Panc1 (cell line): ENCODE data around the gene BMPR2. TPM values are rescaled to one million over a fixed set of nuclear protein-coding genes. Genes with fewer than 3 reads are reported as not detected.

Source experiments
- ATAC-seq: fragments of 200-7000 bp; cut with Tn5 transposase; 2 replicates; pipeline ENCODE4 v1.9.1; 2020; ENCODE audit warnings: mild to moderate bottlenecking, moderate library complexity
- BruUV-seq: library from RNA; stranded (reverse); fragments of 400-500 nt; replicated peaks from 2 replicates; lab custom pipeline; 2021; lab: Mats Ljungman, UMichigan
- CTCF ChIA-PET: fragments of 300-600 bp; sonication (Branson Sonifier 250); formaldehyde crosslinking; loops from one replicate; lab custom pipeline; 2022; ENCODE audit warnings: antibody characterized with exemption; lab: Charles Lee
- POLR2A ChIA-PET: fragments of 300-600 bp; sonication (Branson Sonifier 250); formaldehyde crosslinking; loops from one replicate; lab custom pipeline; 2022; ENCODE audit warnings: antibody characterized with exemption; lab: Charles Lee
- DNase-seq: peaks from one replicate; pipeline ENCODE4 v3.0.0-alpha.2; 2010; ENCODE audit warnings: low read depth, low spot score
- H3K27ac ChIP-seq: 2 replicates; pipeline ENCODE4 v1.5.1; 2011; ENCODE audit warnings: mild to moderate bottlenecking, low read length, inconsistent platforms
- H3K27me3 ChIP-seq: fragments of 200-500 bp; sonication (Bioruptor generic); 2 replicates; pipeline ENCODE4 v1.6.0; 2014; ENCODE audit warnings: low read length, inconsistent platforms; ENCODE audit not compliant: control insufficient read depth, insufficient read depth
- H3K36me3 ChIP-seq: fragments of 200-500 bp; sonication (Bioruptor generic); 2 replicates; pipeline ENCODE4 v1.5.1; 2014; ENCODE audit warnings: inconsistent platforms, mild to moderate bottlenecking, low read length, moderate library complexity; ENCODE audit not compliant: control insufficient read depth, insufficient read depth
- H3K4me1 ChIP-seq: 2 replicates; pipeline ENCODE4 v1.5.1; 2011; ENCODE audit warnings: inconsistent platforms, mild to moderate bottlenecking, low read length, moderate library complexity; ENCODE audit not compliant: control insufficient read depth, insufficient read depth
- H3K4me3 ChIP-seq, 2 experiments: 2 replicates each; pipeline ENCODE4 v1.5.1; 2011 to 2012; ENCODE audit warnings: low read depth in 2 of 2, low read length in 2 of 2, mild to moderate bottlenecking in 2 of 2, inconsistent platforms in 1 of 2, moderate library complexity in 1 of 2
- H3K9me3 ChIP-seq: fragments of 200-500 bp; sonication (Bioruptor generic); 2 replicates; pipeline ENCODE4 v1.5.1; 2014; ENCODE audit warnings: low read depth, mild to moderate bottlenecking, inconsistent platforms, low read length, moderate library complexity; ENCODE audit not compliant: control insufficient read depth, insufficient read depth
- POLR2AphosphoS5 ChIP-seq: IDR thresholded peaks from 2 replicates; pipeline ENCODE4 v1.6.1; 2012; ENCODE audit warnings: mild to moderate bottlenecking, low read depth, low read length, moderate library complexity
- SIN3A ChIP-seq: IDR thresholded peaks from 2 replicates; pipeline ENCODE4 v1.6.1; 2012; ENCODE audit warnings: low read depth, mild to moderate bottlenecking, low read length, moderate library complexity, borderline replicate concordance; ENCODE audit not compliant: insufficient read depth
- TCF7L2 ChIP-seq: IDR thresholded peaks from 2 replicates; pipeline ENCODE4 v1.6.1; 2011; ENCODE audit warnings: mild to moderate bottlenecking, low read depth, low read length, inconsistent platforms
- in situ Hi-C: cut with HindIII; loops from 2 replicates; pipeline ENCODE4 v1.10.0; 2016; ENCODE audit warnings: low sequenced_read_pairs, low pct_unique_long_range_greater_than_20kb
- intact Hi-C: fragments of 100-400 bp; cut with micrococcal nuclease; formaldehyde crosslinking; loops from one replicate; pipeline ENCODE4 v1.10.0; 2022; ENCODE audit not compliant: unreplicated experiment
- total RNA-seq: library from RNA; stranded (reverse); gene quantifications from one replicate; pipeline ENCODE4 v1.2.1, GENCODE V29; 2021; ENCODE audit not compliant: unreplicated experiment
- TF ChIP-seq, protein P1 (sequence below): fragments of 450-650 bp; IDR thresholded peaks from 2 replicates; pipeline ENCODE4 v1.5.1; 2017; ENCODE audit warnings: mild to moderate bottlenecking
- TF ChIP-seq, protein P2 (sequence below), 2 experiments: IDR thresholded peaks; 2 replicates each; pipeline ENCODE4 v1.6.1; 2011 to 2012; ENCODE audit warnings: low read depth in 2 of 2, control low read depth in 1 of 2, low read length in 1 of 2, mild to moderate bottlenecking in 1 of 2, moderate library complexity in 1 of 2; ENCODE audit not compliant: insufficient read depth in 1 of 2

BMPR2 gene
- total RNA-seq, 1 experiment from 2014 or later, result 65.2 TPM

DNA sequence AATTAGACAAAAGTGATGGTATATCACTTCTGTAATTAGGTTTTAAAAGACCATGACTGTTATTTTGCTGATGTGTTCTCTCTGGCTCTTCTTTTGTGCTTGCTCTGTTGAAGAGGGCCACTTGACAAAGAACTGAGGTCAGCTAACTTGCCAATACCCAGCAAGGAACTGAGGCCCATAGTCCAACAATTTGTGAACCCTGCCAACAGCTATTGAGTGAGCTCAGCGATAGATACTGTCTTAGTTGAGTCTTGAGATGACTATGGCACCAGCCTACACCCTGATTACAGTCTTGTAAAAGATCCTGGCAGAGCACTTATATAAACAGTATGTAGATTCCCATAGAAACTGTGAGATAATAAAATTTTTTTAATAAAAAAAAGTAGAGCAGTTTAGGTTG is 103.0 kb downstream of the BMPR2 start:
- TF ChIP-seq, protein P1, sequence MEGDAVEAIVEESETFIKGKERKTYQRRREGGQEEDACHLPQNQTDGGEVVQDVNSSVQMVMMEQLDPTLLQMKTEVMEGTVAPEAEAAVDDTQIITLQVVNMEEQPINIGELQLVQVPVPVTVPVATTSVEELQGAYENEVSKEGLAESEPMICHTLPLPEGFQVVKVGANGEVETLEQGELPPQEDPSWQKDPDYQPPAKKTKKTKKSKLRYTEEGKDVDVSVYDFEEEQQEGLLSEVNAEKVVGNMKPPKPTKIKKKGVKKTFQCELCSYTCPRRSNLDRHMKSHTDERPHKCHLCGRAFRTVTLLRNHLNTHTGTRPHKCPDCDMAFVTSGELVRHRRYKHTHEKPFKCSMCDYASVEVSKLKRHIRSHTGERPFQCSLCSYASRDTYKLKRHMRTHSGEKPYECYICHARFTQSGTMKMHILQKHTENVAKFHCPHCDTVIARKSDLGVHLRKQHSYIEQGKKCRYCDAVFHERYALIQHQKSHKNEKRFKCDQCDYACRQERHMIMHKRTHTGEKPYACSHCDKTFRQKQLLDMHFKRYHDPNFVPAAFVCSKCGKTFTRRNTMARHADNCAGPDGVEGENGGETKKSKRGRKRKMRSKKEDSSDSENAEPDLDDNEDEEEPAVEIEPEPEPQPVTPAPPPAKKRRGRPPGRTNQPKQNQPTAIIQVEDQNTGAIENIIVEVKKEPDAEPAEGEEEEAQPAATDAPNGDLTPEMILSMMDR, result no peak
- TF ChIP-seq SIN3A (no peak), TCF7L2 (no peak), POLR2AphosphoS5 (no peak)
- TF ChIP-seq, protein P2, sequence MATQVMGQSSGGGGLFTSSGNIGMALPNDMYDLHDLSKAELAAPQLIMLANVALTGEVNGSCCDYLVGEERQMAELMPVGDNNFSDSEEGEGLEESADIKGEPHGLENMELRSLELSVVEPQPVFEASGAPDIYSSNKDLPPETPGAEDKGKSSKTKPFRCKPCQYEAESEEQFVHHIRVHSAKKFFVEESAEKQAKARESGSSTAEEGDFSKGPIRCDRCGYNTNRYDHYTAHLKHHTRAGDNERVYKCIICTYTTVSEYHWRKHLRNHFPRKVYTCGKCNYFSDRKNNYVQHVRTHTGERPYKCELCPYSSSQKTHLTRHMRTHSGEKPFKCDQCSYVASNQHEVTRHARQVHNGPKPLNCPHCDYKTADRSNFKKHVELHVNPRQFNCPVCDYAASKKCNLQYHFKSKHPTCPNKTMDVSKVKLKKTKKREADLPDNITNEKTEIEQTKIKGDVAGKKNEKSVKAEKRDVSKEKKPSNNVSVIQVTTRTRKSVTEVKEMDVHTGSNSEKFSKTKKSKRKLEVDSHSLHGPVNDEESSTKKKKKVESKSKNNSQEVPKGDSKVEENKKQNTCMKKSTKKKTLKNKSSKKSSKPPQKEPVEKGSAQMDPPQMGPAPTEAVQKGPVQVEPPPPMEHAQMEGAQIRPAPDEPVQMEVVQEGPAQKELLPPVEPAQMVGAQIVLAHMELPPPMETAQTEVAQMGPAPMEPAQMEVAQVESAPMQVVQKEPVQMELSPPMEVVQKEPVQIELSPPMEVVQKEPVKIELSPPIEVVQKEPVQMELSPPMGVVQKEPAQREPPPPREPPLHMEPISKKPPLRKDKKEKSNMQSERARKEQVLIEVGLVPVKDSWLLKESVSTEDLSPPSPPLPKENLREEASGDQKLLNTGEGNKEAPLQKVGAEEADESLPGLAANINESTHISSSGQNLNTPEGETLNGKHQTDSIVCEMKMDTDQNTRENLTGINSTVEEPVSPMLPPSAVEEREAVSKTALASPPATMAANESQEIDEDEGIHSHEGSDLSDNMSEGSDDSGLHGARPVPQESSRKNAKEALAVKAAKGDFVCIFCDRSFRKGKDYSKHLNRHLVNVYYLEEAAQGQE (IDR thresholded peaks at IDR 0.05; ENCODE audit: insufficient read depth in 1 of 2, low read depth in 2 of 2, low read length in 1 of 2), result no peak
- intact Hi-C loops (no loop called here), in situ Hi-C loops (no loop called here)
- no TSS peak for BruUV-seq
- ATAC-seq (no peak), DNase-seq (no peak)
- CTCF ChIA-PET, result no interaction called here
- H3K27ac ChIP-seq, result no peak overlapping the region
- no peaks in the 10 kb centered on the region for H3K9me3 ChIP-seq
- POLR2A ChIA-PET, result no interaction called here
- no peaks in the 10 kb centered on the region for H3K4me1 ChIP-seq
- no peaks in the 10 kb centered on the region for H3K27me3 ChIP-seq
- no peak overlapping the region for H3K4me3 ChIP-seq
- H3K36me3 ChIP-seq, result no peaks in the 10 kb centered on the region

DNA sequence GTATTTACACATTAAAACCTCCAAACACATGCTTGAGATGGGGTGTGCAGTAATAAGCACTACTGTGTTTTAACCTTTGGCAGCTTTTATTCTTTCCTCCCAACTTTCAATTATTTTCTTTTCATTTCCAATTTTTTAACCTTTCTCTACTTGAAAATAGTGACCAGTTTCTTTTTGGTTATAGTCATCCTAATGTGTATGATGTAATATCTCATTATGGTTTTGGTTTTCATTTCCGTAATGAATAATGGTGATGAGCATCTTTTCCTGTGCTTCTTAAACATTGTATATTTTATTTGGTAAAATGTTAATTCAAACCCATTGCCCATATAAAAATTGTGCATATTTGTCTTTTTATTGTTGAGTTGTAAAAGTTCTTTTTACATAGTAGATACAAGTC is 103.5 kb downstream of the BMPR2 start:
- intact Hi-C loops (no loop called here), in situ Hi-C loops (no loop called here)
- H3K4me1 ChIP-seq, result no peaks in the 10 kb centered on the region
- no peak overlapping the region for H3K4me3 ChIP-seq
- H3K9me3 ChIP-seq, result no peaks in the 10 kb centered on the region
- ATAC-seq (no peak), DNase-seq (no peak)
- TF ChIP-seq TCF7L2 (no peak), SIN3A (no peak), POLR2AphosphoS5 (no peak)
- TF ChIP-seq, protein P1, result no peak
- TF ChIP-seq, protein P2 (IDR thresholded peaks at IDR 0.05; ENCODE audit: insufficient read depth in 1 of 2, low read depth in 2 of 2, low read length in 1 of 2), result no peak
- no peak overlapping the region for H3K27ac ChIP-seq
- ChIA-PET CTCF (no interaction called here), POLR2A (no interaction called here)
- H3K27me3 ChIP-seq, result no peaks in the 10 kb centered on the region
- no TSS peak for BruUV-seq
- H3K36me3 ChIP-seq, result no peaks in the 10 kb centered on the region
